ENCODE measurements around the gene CTDNEP1.

CTDNEP1 gene

GRCh38 chr17:7214300-7215135, 37.0 kb downstream of the CTDNEP1 start:
- DNase-seq: peak; percentile 82 to 83

- peak; percentile 32 to 46 for DNase-seq
Observed at GRCh38 chr17:7213895-7214299, 37.6 kb downstream of the CTDNEP1 start.

- DNase-seq: no peak
Observed at GRCh38 chr17:7211491-7212273, 39.9 kb downstream of the CTDNEP1 start.

- DNase-seq: no peak
Observed at GRCh38 chr17:7208754-7209460, 42.6 kb downstream of the CTDNEP1 start.

- DNase-seq: no peak
Observed at GRCh38 chr17:7208027-7208571, 43.4 kb downstream of the CTDNEP1 start.

GRCh38 chr17:7207120-7208001, 44.2 kb downstream of the CTDNEP1 start:
- no peak for DNase-seq

- no peak for DNase-seq
Observed at GRCh38 chr17:7205561-7205960, 46.0 kb downstream of the CTDNEP1 start.

- peak; percentile 52 to 67 for DNase-seq
Observed at GRCh38 chr17:7204828-7205461, 46.6 kb downstream of the CTDNEP1 start.

GRCh38 chr17:7204336-7204735, 47.2 kb downstream of the CTDNEP1 start:
- DNase-seq: no peak

GRCh38 chr17:7203391-7203790, 48.1 kb downstream of the CTDNEP1 start:
- DNase-seq: no peak

- no peak for DNase-seq
Observed at GRCh38 chr17:7196651-7197401, 54.7 kb downstream of the CTDNEP1 start.

- DNase-seq: no peak
Observed at GRCh38 chr17:7195971-7196370, 55.6 kb downstream of the CTDNEP1 start.
